ENCODE results near the gene SLC24A3.

The SLC24A3 gene

DNA sequence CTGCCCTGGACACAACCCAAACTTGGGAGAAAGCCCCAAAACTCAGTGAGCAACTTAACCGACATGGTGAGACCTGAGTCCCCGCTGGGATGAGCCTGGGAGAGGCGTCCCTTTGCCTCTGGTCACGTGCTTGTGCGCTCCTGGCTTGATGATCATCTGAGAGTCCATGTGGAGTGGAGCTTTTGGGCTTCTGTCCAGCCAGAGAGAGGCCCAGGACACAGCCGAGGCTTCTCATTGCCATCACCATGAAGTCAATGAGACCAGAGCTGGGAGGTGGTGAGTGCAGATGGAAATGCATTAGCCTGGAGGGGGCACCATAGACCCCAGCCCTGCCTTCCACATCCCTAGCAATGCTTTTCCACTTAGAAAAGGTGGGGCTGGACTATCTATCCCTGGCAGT, 250.0 kb downstream of the SLC24A3 start:
- no peak overlapping the region for H3K4ac ChIP-seq (ENCODE audit: low read depth, low read length)
- no peak overlapping the region for H3K18ac ChIP-seq (ENCODE audit: low read length)
- no CpG with 5 or more reads among the region's 6 CpGs for WGBS (ENCODE audit: extremely low coverage, insufficient coverage, insufficient read length)
- no peak overlapping the region for H2BK120ac ChIP-seq (ENCODE audit: insufficient read depth, low read length, poor library complexity)
- no peak overlapping the region for H3K23ac ChIP-seq (ENCODE audit: low read length)
- no peak overlapping the region for H2BK12ac ChIP-seq (ENCODE audit: low read length)
- no peaks in the 10 kb centered on the region for H3K79me2 ChIP-seq (ENCODE audit: control insufficient read depth, insufficient read depth, low read length, poor library complexity)
- no peak overlapping the region for H3K27ac ChIP-seq (ENCODE audit: low read depth, low read length)
- H2AK5ac ChIP-seq (ENCODE audit: low read length) = no peak overlapping the region
- no peak overlapping the region for H4K8ac ChIP-seq (ENCODE audit: low read depth, low read length)
- H3K4me1 ChIP-seq (ENCODE audit: control insufficient read depth in 1 of 2, insufficient read depth in 2 of 2, low read length in 2 of 2) = peaks cover 2 to 3% of the 10 kb centered on the region in 2 experiments
- H3K9ac ChIP-seq (ENCODE audit: low read length) = no peak overlapping the region
- no peaks in the 10 kb centered on the region for H3K27me3 ChIP-seq (ENCODE audit: insufficient read depth, low read length)
- DNase-seq = no peak
- H3K36me3 ChIP-seq (ENCODE audit: control insufficient read depth in 1 of 2, insufficient read depth in 2 of 2, low read length in 2 of 2) = no peaks in the 10 kb centered on the region
- H4K12ac ChIP-seq (ENCODE audit: low read depth, low read length) = no peak overlapping the region
- no peak overlapping the region for H3K14ac ChIP-seq (ENCODE audit: low read length)
- H2AFZ ChIP-seq (ENCODE audit: insufficient read depth, low read length, poor library complexity) = no peak overlapping the region
- H3K79me1 ChIP-seq (ENCODE audit: low read length) = no peaks in the 10 kb centered on the region
- H3K4me3 ChIP-seq (ENCODE audit: low read depth, low read length) = no peak overlapping the region
- no peak overlapping the region for H4K91ac ChIP-seq (ENCODE audit: low read depth, low read length)
- no peaks in the 10 kb centered on the region for H3K9me3 ChIP-seq (ENCODE audit: insufficient read depth, low read depth, low read length)
- H2BK5ac ChIP-seq (ENCODE audit: low read depth, low read length, poor library complexity) = no peak overlapping the region
- H3K4me2 ChIP-seq (ENCODE audit: low read length) = no peak overlapping the region

DNA sequence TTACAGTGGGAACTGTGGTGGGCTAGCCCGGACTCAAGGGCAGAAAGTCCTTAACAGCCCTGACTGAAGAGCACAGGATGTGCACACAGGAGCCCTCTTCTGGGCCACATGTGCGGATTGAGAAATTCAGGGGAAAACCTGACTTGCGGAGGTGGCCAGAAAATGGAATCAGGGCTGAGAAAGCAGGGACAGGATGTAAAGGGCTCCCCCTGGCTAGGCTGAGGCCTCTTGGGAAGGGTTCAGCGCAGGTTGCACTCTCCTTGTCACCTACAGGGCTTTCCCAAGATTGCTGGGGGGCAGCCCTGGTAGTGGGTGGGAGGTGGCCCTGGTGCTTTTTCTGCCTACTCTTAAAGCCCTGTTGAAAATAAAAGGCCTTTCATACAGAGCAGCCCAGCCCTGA, 251.2 kb downstream of the SLC24A3 start:
- Histone ChIP-seq H3K23ac (ENCODE audit: low read length) (no peak overlapping the region), H3K18ac (ENCODE audit: low read length) (no peak overlapping the region), H3K14ac (ENCODE audit: low read length) (no peak overlapping the region), H3K9ac (ENCODE audit: low read length) (no peak overlapping the region), H2BK12ac (ENCODE audit: low read length) (no peak overlapping the region), H2AK5ac (ENCODE audit: low read length) (no peak overlapping the region), H2BK120ac (ENCODE audit: insufficient read depth, low read length, poor library complexity) (no peak overlapping the region), H3K4ac (ENCODE audit: low read depth, low read length) (no peak overlapping the region), H3K9me3 (ENCODE audit: insufficient read depth, low read depth, low read length) (no peaks in the 10 kb centered on the region), H3K79me1 (ENCODE audit: low read length) (no peaks in the 10 kb centered on the region), H3K36me3 (ENCODE audit: control insufficient read depth in 1 of 2, insufficient read depth in 2 of 2, low read length in 2 of 2) (no peaks in the 10 kb centered on the region), H2BK5ac (ENCODE audit: low read depth, low read length, poor library complexity) (no peak overlapping the region), H4K12ac (ENCODE audit: low read depth, low read length) (no peak overlapping the region), H3K4me1 (ENCODE audit: control insufficient read depth in 1 of 2, insufficient read depth in 2 of 2, low read length in 2 of 2) (no peaks in the 10 kb centered on the region), H3K79me2 (ENCODE audit: control insufficient read depth, insufficient read depth, low read length, poor library complexity) (no peaks in the 10 kb centered on the region), H2AFZ (ENCODE audit: insufficient read depth, low read length, poor library complexity) (no peak overlapping the region), H4K91ac (ENCODE audit: low read depth, low read length) (no peak overlapping the region), H3K4me2 (ENCODE audit: low read length) (no peak overlapping the region), H4K8ac (ENCODE audit: low read depth, low read length) (no peak overlapping the region), H3K4me3 (ENCODE audit: low read depth, low read length) (no peak overlapping the region), H3K27me3 (ENCODE audit: insufficient read depth, low read length) (no peaks in the 10 kb centered on the region), H3K27ac (ENCODE audit: low read depth, low read length) (no peak overlapping the region)
- no CpG with 5 or more reads among the region's 4 CpGs for WGBS (ENCODE audit: extremely low coverage, insufficient coverage, insufficient read length)
- DNase-seq = no peak

DNA sequence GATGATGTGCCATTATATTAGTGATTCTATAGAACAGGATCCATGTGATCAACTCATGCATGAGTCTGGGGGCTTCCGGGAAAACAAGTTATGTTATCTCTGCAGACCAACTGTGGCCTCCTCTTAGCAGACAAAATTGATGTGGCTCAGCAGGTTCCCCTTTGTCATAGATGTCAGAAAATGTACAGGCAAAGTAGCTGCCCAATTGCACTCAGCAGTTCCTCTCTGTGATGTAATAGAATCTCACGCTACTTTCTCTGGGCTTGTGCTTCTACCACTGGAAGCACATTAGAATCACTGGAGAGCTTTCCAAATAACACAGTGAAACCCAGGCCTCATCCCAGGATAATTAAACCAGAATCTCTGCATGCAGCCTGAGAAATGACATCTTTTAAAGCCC, 253.1 kb downstream of the SLC24A3 start:
- Histone ChIP-seq H3K18ac (ENCODE audit: low read length) (no peak overlapping the region), H3K4ac (ENCODE audit: low read depth, low read length) (no peak overlapping the region), H3K79me2 (ENCODE audit: control insufficient read depth, insufficient read depth, low read length, poor library complexity) (no peaks in the 10 kb centered on the region), H2BK5ac (ENCODE audit: low read depth, low read length, poor library complexity) (no peak overlapping the region), H2BK12ac (ENCODE audit: low read length) (no peak overlapping the region), H4K91ac (ENCODE audit: low read depth, low read length) (no peak overlapping the region), H3K9me3 (ENCODE audit: insufficient read depth, low read depth, low read length) (no peaks in the 10 kb centered on the region), H3K14ac (ENCODE audit: low read length) (no peak overlapping the region), H3K27ac (ENCODE audit: low read depth, low read length) (no peak overlapping the region), H3K27me3 (ENCODE audit: insufficient read depth, low read length) (no peaks in the 10 kb centered on the region), H3K4me1 (ENCODE audit: control insufficient read depth in 1 of 2, insufficient read depth in 2 of 2, low read length in 2 of 2) (no peaks in the 10 kb centered on the region), H3K4me3 (ENCODE audit: low read depth, low read length) (no peak overlapping the region), H3K36me3 (ENCODE audit: control insufficient read depth in 1 of 2, insufficient read depth in 2 of 2, low read length in 2 of 2) (no peaks in the 10 kb centered on the region), H3K9ac (ENCODE audit: low read length) (no peak overlapping the region), H3K79me1 (ENCODE audit: low read length) (no peaks in the 10 kb centered on the region), H2AFZ (ENCODE audit: insufficient read depth, low read length, poor library complexity) (no peak overlapping the region), H3K23ac (ENCODE audit: low read length) (no peak overlapping the region), H4K12ac (ENCODE audit: low read depth, low read length) (no peak overlapping the region), H2BK120ac (ENCODE audit: insufficient read depth, low read length, poor library complexity) (no peak overlapping the region), H2AK5ac (ENCODE audit: low read length) (no peak overlapping the region), H4K8ac (ENCODE audit: low read depth, low read length) (no peak overlapping the region), H3K4me2 (ENCODE audit: low read length) (no peak overlapping the region)
- DNase-seq = no peak
- no CpG with 5 or more reads among the region's 2 CpGs for WGBS (ENCODE audit: extremely low coverage, insufficient coverage, insufficient read length)

DNA sequence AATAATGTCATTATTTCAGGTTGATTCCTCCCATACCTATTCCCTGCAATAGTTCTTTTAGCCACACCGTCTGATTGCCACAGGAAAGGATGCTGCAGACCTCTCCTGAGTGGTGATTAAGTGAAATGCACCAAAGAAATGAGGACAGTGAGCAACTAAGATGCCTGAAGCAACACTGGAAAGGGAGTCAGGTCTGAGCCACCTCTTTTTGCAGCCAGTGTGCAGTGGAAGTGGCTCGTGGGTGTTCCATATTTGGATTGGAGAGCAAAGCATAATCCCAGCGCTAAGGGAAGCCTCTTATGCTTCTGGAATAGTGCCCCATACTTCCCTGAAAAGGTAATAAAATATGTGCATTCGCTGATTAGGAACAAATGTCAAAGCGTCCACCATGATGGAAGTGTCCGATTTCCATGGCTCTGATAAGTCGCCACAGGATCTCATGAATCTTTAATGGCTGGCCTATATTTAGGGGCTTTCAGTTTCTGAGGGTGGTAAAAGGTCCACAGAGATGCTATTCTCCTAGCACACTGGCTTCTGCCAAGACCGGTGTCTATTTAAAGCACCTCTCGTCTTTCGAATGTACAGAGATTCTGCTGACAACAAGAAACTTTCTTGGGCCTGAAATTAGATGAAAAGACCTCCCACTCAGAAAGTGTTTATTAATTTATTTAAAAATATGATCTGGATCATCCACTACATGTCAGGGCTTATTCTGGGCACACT, 253.9 kb downstream of the SLC24A3 start:
- no peak overlapping the region for H3K18ac ChIP-seq (ENCODE audit: low read length)
- H2BK120ac ChIP-seq (ENCODE audit: insufficient read depth, low read length, poor library complexity) = no peak overlapping the region
- H3K27ac ChIP-seq (ENCODE audit: low read depth, low read length) = no peak overlapping the region
- H2AK5ac ChIP-seq (ENCODE audit: low read length) = no peak overlapping the region
- no peak overlapping the region for H3K9ac ChIP-seq (ENCODE audit: low read length)
- H4K12ac ChIP-seq (ENCODE audit: low read depth, low read length) = no peak overlapping the region
- no peaks in the 10 kb centered on the region for H3K79me1 ChIP-seq (ENCODE audit: low read length)
- no peak overlapping the region for H2AFZ ChIP-seq (ENCODE audit: insufficient read depth, low read length, poor library complexity)
- H4K8ac ChIP-seq (ENCODE audit: low read depth, low read length) = no peak overlapping the region
- no CpG with 5 or more reads among the region's 10 CpGs for WGBS (ENCODE audit: extremely low coverage, insufficient coverage, insufficient read length)
- H3K4ac ChIP-seq (ENCODE audit: low read depth, low read length) = no peak overlapping the region
- H2BK12ac ChIP-seq (ENCODE audit: low read length) = no peak overlapping the region
- H3K27me3 ChIP-seq (ENCODE audit: insufficient read depth, low read length) = no peaks in the 10 kb centered on the region
- H4K91ac ChIP-seq (ENCODE audit: low read depth, low read length) = no peak overlapping the region
- H3K23ac ChIP-seq (ENCODE audit: low read length) = no peak overlapping the region
- H3K36me3 ChIP-seq (ENCODE audit: control insufficient read depth in 1 of 2, insufficient read depth in 2 of 2, low read length in 2 of 2) = no peaks in the 10 kb centered on the region
- no peak for DNase-seq
- H2BK5ac ChIP-seq (ENCODE audit: low read depth, low read length, poor library complexity) = no peak overlapping the region
- H3K4me3 ChIP-seq (ENCODE audit: low read depth, low read length) = no peak overlapping the region
- H3K4me2 ChIP-seq (ENCODE audit: low read length) = no peak overlapping the region
- H3K4me1 ChIP-seq (ENCODE audit: control insufficient read depth in 1 of 2, insufficient read depth in 2 of 2, low read length in 2 of 2) = no peaks in the 10 kb centered on the region
- H3K79me2 ChIP-seq (ENCODE audit: control insufficient read depth, insufficient read depth, low read length, poor library complexity) = no peaks in the 10 kb centered on the region
- H3K9me3 ChIP-seq (ENCODE audit: insufficient read depth, low read depth, low read length) = no peaks in the 10 kb centered on the region
- no peak overlapping the region for H3K14ac ChIP-seq (ENCODE audit: low read length)
